Measurements from ENCODE around the gene PPP2R2D.

Gene PPP2R2D

DNA sequence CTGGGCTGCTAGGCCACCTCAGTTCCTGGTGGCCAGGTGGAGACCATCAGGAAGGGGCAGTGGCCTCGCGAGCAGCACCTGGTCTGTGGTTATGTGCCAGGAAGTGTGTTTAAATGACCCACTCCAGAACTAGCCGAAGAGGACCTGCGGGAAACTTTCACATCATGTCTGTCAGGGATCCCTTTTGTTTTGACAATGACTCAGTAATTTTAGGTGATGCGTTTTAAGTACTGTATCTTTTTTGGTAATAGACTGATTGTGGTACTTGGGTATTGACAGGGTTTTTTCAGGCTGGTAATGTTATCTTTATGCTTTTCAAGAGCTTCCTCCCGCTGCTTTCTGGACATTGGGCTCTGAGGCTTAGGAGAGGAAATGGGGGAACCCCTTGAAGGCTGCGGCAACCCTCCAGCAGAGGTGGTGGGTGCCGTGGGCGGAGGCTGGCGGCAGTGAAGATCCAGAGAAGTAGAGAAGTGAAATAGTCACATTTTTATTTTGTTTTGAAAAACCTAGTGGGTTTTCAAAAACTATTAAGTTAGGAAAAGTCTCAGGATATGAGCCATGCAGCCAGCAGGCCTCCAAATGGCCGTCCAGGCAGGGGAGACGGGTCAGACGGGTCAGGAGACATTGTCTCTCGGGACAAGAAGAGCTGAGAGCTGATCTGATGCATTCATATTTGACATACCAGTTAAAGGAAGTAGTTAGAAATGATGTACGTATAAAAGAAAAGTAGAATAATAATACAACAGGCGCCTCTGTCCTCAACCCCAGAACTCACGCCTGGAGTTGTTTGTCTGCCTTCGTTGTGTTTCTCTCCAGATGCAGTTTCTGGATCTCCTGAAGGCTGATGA lies 27.7 kb downstream of the PPP2R2D start:
- Histone ChIP-seq H3K36me3 (replicated peaks) (no peaks in the 10 kb centered on the region), H3K27ac (peak overlapping the region; percentile 60), H3K4me3 (ENCODE audit: low read depth, low read length) (no peak overlapping the region), H3K27me3 (replicated peaks) (no peaks in the 10 kb centered on the region)
- in situ Hi-C loops (cut with HindIII; ENCODE audit: low pct_ligation_motif_present, low sequenced_read_pairs): no loop called here
- DNase-seq: peak; percentile 47
- TF ChIP-seq, protein P1, sequence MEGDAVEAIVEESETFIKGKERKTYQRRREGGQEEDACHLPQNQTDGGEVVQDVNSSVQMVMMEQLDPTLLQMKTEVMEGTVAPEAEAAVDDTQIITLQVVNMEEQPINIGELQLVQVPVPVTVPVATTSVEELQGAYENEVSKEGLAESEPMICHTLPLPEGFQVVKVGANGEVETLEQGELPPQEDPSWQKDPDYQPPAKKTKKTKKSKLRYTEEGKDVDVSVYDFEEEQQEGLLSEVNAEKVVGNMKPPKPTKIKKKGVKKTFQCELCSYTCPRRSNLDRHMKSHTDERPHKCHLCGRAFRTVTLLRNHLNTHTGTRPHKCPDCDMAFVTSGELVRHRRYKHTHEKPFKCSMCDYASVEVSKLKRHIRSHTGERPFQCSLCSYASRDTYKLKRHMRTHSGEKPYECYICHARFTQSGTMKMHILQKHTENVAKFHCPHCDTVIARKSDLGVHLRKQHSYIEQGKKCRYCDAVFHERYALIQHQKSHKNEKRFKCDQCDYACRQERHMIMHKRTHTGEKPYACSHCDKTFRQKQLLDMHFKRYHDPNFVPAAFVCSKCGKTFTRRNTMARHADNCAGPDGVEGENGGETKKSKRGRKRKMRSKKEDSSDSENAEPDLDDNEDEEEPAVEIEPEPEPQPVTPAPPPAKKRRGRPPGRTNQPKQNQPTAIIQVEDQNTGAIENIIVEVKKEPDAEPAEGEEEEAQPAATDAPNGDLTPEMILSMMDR (IDR thresholded peaks at IDR 0.05; ENCODE audit: low read depth, low read length, missing control alignments): no peak

DNA sequence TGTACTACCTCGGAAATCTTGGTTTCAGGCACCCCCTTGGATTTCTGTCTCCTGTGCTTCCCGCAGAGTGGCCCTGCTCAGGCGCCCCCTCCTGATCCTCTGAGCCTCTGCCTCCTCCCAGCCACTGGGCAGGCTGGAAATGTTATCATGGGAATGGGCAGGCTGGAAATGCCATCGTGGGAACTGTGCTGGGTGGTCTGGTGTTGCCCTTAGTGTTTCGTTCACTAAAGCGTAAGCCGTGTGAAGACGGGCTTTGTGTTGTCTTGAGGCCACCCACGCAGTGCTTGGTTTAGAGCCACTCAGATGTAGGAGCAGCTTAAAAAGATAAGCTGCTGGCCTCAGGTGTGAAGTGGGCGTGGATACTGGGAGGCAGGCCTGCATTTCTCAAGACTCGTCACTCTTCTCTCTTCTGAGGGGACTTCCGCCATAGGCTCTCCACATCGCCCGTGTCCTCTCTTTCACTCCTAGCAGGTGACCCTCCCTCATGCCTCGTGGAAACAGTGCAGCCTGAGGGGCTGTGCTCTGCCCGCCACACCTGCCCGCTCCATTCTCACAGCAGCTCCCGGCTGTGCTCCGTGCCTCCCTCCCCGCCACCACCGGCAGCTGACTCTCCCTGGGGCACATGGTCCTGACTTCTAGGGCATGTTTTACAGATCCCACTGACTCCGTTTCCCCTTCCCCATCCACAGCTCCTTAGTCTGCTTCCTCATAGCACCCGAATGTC lies 28.5 kb downstream of the PPP2R2D start:
- peak overlapping the region; percentile 60 for H3K27ac ChIP-seq
- H3K36me3 ChIP-seq (replicated peaks): no peaks in the 10 kb centered on the region
- DNase-seq: peak; percentile 18
- TF ChIP-seq, protein P1 (IDR thresholded peaks at IDR 0.05; ENCODE audit: low read depth, low read length, missing control alignments): peak; percentile 27
- no peak overlapping the region for H3K4me3 ChIP-seq (ENCODE audit: low read depth, low read length)
- in situ Hi-C loops (cut with HindIII; ENCODE audit: low pct_ligation_motif_present, low sequenced_read_pairs): no loop called here
- H3K27me3 ChIP-seq (replicated peaks): no peaks in the 10 kb centered on the region

DNA sequence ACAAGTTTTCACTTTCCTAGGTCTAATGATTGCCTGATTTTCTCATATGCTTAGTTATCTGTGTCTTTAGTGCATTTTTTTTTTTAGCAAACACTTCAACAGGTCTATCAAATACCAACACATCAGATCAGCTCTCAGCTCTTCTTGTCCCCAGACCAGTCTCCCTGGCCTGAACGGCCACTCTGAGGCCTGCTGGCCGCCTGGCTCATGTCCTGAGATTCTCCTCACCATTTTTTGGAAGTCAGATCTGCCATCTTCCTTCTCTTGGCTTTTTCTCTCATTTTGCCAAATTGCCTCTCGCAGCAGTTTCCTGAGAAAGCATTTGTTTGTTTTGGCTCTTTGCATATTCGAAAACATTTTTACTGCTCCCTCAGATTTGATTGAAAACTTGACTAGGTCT lies 29.3 kb downstream of the PPP2R2D start:
- DNase-seq: no peak
- no peak overlapping the region for H3K27ac ChIP-seq
- TF ChIP-seq, protein P1 (IDR thresholded peaks at IDR 0.05; ENCODE audit: low read depth, low read length, missing control alignments): no peak
- no peak overlapping the region for H3K4me3 ChIP-seq (ENCODE audit: low read depth, low read length)
- peaks cover 4% of the 10 kb centered on the region for H3K36me3 ChIP-seq (replicated peaks)
- no peaks in the 10 kb centered on the region for H3K27me3 ChIP-seq (replicated peaks)
- in situ Hi-C loops (cut with HindIII; ENCODE audit: low pct_ligation_motif_present, low sequenced_read_pairs): no loop called here

DNA sequence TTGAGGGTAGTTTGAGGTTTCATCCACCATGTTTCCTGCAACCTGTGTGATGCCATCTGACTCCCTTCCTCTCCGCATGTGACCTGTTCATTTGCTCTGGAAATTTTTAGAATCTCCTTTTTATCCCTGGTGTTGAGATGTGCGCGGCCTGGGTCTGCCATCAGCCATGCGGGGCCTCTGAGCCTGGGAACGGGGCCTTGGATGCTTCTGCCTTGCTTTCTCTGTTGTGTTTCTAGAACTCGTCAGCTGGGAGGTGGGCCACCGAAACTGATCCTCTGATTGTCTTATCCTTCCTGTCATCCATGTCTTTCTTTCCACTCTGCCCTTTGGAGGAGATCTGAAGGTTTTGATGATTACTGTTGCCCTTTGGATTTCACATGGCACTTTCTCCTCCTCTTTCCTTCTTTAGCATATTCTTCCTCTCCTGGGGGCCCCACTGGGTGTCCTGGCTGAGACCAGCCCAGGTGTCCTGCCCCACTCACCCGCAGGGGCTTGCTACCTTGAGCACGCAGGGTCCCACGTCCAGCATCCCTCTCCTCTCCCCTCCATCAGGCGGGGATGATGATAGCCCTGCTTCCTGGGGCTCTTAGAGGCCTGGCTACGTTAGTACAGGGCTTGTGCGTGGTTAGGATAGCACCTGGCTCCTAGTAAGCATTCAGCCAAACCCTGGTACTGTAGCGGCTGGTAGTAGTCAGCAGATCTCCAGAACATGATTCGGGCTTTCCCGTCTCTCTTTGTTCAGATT lies 29.9 kb downstream of the PPP2R2D start:
- H3K36me3 ChIP-seq (replicated peaks): peaks cover 4% of the 10 kb centered on the region
- H3K27ac ChIP-seq: no peak overlapping the region
- no peak for DNase-seq
- in situ Hi-C loops (cut with HindIII; ENCODE audit: low pct_ligation_motif_present, low sequenced_read_pairs): no loop called here
- TF ChIP-seq, protein P1 (IDR thresholded peaks at IDR 0.05; ENCODE audit: low read depth, low read length, missing control alignments): no peak
- no peak overlapping the region for H3K4me3 ChIP-seq (ENCODE audit: low read depth, low read length)
- no peaks in the 10 kb centered on the region for H3K27me3 ChIP-seq (replicated peaks)

DNA sequence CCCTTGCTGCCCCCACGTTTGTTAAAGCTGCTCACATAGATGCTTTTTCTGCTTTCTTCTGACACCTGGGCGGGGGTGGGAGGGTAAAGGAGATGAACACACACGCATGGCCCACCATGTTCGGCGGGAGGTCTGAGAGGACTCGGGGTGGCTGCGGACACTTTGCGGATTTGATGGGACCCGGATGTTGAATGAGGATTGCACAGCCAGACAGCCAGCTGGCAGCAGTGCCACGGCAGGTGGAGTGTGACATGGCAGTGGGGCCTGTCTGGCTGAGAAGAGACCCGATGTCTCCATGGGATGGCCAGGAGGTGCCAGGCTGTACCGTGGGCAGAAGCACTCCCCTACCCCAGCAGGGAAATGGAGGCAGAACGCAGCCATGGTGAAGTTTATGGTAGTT lies 31.2 kb downstream of the PPP2R2D start:
- no peaks in the 10 kb centered on the region for H3K27me3 ChIP-seq (replicated peaks)
- TF ChIP-seq, protein P1 (IDR thresholded peaks at IDR 0.05; ENCODE audit: low read depth, low read length, missing control alignments): no peak
- in situ Hi-C loops (cut with HindIII; ENCODE audit: low pct_ligation_motif_present, low sequenced_read_pairs): no loop called here
- H3K36me3 ChIP-seq (replicated peaks): peaks cover 4% of the 10 kb centered on the region
- H3K27ac ChIP-seq: no peak overlapping the region
- no peak overlapping the region for H3K4me3 ChIP-seq (ENCODE audit: low read depth, low read length)
- no peak for DNase-seq

Data from brain microvascular endothelial cell (primary cell).